HG03565 (cell line): ENCODE data around the gene GTF2A1L.
"Not testable (repeated sequence)": the region's sequence is repeated elsewhere in the genome, so short reads cannot be mapped to it uniquely, and the experiment has no call there.

ENCODE experiments used
- ATAC-seq: cut with Tn5 transposase; IDR thresholded peaks from one replicate; pipeline ENCODE4 v1.9.1; 2021; ENCODE audit warnings: mild to moderate bottlenecking, moderate library complexity; ENCODE audit not compliant: unreplicated experiment

Gene GTF2A1L, protein sequence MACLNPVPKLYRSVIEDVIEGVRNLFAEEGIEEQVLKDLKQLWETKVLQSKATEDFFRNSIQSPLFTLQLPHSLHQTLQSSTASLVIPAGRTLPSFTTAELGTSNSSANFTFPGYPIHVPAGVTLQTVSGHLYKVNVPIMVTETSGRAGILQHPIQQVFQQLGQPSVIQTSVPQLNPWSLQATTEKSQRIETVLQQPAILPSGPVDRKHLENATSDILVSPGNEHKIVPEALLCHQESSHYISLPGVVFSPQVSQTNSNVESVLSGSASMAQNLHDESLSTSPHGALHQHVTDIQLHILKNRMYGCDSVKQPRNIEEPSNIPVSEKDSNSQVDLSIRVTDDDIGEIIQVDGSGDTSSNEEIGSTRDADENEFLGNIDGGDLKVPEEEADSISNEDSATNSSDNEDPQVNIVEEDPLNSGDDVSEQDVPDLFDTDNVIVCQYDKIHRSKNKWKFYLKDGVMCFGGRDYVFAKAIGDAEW

DNA sequence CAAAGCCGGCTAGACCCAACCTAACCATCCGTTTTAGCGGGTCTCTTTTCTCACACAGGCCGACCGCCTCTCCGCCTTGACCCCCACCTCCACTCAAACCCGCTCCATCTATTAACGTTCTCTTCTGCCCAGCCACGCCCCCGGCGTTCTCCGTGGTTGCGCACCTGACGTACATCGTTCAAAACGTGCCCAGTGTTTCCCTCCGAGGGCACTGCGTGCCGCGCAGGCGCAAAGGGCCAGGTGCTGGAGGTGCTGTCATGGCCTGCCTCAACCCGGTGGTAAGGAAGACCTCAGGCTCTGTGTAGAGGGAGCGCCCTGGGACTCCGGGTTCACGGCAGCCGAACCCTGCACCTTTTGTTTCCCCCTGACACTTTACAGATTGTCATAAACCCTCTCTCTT, at the start of gene GTF2A1L:
GTF2A1L (plus strand) TSS at position 239 of the 400 bp plus-strand sequence; CDS start at position 258, 19 bp downstream.
- no peak for ATAC-seq

DNA sequence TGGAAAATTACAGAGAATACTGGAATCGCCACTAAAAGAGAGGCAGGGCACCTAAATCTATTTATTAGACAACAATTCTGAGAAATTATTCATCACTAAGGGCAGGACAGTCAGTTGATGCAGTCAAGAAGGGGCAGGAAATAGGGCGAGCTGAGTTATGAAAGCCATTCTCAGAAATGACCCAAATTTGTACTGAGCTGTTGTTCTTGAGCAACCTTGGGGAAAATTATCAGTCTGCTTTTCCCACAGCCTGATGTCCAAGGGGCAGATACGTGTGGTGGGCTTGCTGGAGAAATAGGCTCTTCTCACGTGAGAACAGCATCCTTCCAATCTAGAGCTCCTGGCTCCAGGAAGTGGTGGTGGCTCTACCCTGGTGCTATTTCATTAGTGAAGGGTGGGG, 49.1 kb upstream of the GTF2A1L start:
- no peak for ATAC-seq

DNA sequence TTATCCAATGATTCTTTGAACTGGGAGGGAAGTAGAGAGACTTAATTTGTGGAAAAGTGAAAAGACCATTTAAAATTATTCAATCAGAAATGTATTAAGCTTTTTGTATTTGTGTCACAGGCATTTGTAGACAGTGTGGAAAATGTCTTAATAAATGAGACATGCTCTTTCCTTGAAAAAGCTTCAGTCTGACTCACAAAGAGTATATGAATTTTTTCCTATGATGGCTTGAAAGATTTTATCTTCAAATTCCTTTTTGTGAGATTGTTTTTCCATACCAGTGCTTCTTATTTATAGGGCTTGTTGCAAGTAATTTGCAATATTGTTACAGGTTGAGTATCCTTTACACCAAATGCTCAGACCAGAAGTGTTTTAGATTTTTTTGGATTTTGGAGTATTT, 48.2 kb upstream of the GTF2A1L start:
- ATAC-seq, result no peak

DNA sequence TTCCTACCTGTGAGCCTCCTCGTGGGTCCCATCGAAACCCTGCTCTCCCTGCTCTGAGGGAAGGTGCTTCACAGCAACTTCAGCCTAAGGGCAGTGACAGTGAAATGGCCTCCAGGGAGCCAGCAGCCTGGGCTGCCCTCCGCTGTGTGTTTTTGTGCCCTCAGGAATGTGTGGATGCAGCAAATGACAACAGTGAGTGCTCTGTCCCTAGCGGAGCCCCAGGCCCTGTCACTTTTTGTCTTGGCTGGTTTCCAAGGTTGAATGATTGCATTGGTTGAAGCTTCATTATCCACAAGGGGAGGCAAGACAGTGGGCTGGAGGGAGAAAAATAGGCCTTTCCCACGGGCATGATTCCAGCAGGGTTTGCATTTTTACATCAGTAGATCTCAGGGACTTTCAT, 44.8 kb upstream of the GTF2A1L start:
- no peak for ATAC-seq

DNA sequence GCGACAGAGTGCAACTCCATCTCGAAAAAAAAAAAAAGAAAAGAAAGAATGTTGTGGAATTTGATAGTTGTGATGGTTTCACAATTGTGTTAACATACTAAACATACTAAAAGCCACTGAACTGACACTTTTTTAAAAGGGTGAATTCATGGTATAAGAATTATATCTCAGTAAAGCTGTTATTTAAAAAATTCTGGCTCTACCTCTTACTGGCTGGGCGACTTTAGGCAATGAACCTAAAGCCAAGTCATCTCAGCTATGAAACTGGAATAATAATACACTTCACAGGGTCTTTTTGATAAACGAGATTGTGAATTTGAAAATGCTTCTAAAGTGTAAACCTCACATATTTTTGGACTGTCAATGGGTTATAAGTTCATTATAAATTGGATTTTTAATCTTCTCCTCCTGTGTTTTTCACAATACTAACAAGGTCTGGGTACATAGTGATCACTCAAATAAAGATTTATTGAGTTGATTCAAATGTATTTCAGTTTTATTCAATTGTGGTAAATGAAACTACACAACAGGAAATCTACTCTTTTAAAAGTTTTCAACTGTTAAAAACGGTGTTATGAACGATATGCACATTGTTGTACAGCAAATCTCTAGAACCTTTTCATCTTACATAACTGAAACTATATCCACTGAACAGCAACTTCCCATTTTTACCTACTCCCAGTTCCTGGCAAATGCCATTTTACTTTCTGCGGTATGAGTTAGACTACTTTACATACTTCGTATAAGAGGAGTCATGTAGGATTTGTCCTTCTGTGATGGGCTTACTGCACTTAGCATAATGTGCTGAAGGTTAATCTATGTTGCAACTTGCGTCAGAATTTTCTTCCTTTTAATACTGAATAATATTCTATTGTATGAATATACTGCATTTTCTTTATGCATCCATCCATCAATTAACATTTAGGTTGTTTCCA, 43.0 kb upstream of the GTF2A1L start:
- ATAC-seq, result no peak

DNA sequence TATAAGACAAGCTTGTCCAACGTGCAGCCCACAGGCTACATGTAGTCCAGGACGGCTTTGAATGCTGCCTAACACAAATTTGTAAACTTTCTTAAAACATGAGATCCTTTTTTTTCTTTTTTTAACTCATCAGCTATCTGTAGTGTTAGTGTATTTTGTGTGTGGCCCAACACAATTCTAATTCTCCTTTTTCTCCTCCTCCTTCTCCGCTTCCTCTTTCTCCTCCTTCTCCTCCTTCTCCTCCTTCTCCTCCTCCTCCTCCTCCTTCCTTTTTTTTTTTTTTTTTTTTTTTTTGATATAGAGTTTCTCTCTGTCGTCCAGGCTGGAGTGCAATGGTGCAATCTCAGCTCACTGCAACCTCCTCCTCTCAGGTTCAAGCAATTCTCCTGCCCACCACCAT, 39.3 kb upstream of the GTF2A1L start:
- no peak for ATAC-seq

DNA sequence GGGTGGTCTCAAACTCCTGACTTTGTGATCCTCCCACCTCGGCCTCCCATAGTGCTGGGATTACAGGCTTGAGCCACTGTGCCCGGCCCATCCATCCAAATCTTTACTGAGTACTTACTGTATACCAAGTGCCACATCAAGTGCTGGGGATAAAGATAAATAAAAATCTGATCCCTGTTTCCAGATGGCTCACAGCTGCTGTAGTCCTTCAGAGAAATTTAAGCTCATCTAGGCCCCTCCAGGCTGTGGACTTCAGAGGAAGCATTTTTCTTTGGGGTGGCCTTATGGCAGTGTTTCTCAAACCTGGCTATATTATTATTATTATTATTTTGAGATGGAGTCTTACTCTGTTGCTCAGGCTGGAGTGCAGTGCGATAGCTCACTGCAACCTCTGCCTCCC, 33.7 kb upstream of the GTF2A1L start:
- no peak for ATAC-seq

DNA sequence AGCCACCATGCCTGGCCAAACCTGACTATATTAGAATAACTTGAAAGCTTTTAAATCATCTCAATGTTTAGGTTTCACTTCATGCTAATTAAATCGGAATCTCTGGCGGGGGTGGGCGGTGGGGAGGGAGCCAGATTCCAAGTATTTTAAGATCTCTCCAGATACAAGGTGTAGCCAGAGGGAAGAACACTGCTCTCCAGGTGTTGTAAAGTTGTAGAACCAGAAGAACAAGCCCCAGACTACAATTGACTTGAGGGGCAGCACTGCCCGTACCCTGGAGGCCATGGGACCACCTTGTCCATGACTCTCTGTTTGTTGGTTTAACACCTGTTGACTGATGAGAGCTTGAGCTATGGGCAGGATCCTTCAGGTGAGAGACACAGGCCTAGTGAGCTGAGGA, 33.1 kb upstream of the GTF2A1L start:
- no peak for ATAC-seq

DNA sequence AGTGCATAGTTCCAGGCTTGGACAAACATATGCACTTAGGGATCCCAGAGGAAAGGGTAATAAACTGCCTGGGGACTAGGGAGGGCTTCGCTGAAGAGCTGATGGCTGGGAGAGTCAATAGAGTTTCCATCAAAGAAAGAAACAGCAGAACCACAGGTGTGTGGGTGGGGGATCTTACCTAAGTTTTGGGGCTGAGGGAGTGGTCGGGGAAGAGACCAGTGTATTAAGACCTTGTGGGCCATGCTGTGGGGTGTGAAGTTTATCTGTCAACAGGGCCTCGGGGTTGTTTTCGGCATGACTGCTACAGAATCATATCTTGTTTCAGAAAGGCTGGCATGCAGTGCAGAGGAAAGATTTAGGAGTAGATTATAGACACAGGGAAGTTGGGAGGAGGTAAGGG, 31.2 kb upstream of the GTF2A1L start:
- ATAC-seq, result no peak

DNA sequence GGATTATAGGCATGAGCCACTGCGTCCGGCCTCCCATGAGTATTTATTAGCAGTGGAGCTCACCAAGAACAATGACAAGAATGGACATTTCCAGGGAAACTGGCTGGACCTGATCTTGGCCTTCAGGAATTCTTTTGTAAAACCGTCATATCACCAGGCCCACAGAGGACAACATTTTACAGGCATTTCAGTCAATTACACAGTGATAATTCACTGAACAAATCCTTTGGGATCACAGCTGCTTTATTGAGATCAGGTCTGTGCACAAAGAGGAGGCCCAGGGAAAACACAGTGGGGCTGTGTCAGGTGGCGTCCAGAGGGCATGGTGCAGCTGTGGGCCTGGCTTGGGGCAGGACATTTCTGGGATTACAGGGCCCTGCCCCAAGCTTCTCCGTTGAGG, 30.1 kb upstream of the GTF2A1L start:
- ATAC-seq, result no peak

DNA sequence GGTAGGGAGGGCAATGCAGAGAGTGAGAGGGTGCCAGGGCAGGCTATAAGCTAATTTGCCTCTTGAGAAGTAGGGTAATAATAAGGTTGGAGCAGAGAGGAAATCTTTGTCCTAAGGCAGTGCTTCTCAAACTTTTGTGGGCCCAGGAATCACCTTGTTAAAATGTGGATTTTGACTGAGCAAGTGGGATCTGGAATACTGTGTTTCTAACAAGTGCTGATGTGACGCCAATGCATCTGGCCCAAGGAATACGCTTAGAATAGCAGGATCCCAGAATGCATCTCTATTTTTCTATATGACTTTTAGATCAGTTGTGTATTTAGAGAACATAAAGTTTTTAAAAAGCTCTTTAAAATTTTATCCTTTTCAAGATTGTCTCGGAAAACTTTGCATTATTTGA, 29.7 kb upstream of the GTF2A1L start:
- no peak for ATAC-seq

DNA sequence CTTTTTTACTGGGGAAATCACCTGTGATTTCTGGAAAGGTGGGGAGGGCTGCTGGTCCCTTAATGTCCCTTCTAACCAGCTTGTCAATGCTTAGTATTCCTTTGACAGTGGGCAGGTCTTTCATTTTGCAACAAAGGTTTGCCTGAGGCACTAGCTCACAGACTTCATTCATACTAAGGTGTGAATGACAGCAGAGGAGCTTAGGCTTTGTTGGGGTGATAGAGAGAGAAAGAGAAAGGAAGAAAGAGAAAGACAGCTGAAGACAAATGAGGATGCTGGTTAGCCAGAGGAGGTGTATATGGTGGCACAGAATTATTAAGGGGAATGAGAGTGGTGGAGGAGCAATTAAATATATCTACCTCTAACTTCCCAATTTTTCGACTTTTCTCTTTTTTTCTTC, 28.9 kb upstream of the GTF2A1L start:
- ATAC-seq, result no peak

DNA sequence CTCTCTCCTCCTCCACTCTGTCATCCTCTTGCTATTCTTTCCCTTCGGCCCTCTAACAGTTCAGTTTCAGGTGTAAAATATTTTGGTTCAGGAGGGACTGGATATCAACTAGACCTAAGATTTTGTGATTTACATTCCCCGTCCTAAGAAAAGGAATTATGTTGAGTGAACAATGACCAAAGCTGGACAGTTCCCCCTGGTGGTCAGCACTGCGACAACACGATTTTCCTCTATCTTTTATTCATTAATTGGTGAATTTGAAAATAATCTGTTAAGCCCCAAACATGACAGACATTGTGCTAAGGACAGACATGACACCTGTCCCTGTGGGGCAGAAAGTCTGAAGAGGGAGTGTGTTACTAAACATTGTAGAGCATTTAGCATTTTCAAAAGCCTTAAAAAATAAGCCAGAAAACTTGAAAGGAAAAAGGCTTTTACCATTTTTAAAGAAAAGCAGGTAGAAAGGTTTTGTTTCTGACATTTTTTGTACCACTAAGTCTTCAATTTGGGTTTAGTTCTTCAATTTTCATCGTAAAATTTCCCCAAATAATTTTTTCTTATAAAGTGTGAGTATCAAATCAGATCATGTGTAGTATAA, 28.4 kb upstream of the GTF2A1L start:
- ATAC-seq, result no peak

DNA sequence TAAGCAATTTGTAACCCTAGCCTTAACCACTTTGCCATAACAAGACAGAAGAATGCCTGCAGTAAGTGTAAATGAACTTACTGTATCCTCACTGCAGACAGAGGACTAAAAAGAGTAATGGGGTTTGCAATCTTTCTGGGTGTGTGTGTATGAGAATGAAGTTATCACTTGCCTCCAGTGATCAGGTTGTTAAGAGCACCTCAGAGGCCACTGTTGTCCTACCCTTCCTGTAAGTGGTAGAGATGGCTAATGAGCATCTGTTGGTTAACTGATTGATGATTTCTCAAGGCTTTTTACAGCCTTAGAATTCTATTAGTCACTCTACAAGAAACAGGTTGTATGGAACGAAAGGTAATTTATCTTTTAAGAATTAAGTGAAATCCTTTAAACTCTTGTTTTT, 27.6 kb upstream of the GTF2A1L start:
- no peak for ATAC-seq

DNA sequence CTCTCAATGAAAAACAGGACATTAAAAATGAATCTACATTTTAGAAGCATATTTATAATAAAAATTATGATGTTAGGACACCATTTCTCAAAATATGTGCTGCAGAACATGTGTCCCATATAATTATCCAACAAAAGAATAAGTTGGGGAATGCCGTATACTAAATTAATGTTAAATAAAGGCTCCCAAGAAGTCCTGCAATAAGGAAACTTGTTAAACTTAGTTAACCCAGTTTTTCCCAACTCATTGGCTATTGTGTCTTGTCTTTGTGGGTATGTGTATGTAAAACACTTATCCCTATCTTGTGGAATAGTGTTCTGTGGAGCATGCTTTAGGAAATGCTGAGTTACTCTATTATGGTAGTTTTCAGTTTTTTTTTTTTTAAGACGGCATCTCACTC, 25.6 kb upstream of the GTF2A1L start:
- no peak for ATAC-seq

DNA sequence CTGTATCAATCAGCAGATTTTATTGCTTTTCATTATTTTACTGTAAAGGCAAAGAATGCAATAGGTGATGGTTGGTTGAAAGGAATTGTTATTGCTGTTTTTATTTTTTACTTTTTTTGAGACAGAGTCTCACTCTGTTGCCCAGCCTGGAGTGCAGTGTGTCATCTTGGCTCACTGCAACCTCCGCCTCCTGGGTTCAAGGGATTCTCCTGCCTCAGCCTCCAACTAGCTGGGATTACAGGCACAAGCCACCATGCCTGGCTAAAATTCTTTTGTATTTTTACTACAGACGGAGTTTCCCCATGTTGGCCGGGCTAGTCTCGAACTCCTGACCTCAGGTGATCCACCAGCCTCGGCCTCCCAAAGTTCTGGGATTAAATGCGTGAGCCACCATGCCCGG, 20.9 kb upstream of the GTF2A1L start:
- not testable (repeated sequence) for ATAC-seq

DNA sequence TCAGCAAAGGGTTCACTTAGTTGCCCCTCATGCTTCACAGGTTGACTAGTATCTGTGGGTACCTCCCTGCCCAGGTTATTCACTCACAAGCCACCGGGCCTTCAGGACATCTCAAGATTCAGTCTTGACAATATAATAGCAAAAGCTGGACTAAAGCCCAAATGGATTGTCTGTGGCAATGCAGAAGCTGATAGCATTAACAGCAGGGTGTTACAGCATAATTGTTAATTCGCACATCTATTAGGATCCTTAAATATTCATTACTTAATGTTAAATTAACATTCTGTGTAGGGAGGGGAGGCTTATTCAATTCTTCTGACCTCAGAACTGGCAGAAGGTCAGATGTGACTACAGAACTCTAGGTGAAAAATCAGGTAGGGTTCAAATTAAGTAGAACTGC, 20.2 kb upstream of the GTF2A1L start:
- no peak for ATAC-seq

DNA sequence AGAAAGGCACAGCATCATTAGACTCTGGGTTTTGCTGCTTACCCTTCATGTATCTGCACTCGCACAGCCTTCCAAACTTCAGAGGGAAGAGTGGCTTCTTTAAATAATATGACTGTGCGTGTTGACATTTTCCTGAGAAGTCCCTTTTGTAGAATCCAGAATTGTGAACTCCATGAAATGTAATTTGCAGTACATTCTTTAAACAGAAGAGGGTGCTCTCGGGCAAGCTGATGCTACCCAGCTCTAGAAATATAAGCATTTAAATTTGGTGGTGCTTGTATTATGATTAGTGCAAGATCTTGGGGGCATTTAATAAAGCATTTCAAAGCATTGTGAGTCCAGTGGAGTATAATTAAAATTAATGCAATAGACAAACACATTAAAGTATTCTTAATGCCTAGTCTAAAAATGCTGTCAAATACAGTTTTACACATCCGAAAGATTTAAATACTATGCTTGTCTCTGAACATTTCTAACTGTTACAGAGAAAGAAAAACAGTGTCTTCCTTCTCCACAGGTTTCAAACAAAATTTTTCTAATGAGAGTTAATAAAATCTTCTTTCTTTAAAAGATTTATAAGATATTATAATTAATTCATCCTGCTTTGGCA, 17.3 kb upstream of the GTF2A1L start:
- ATAC-seq, result peak; percentile 53

DNA sequence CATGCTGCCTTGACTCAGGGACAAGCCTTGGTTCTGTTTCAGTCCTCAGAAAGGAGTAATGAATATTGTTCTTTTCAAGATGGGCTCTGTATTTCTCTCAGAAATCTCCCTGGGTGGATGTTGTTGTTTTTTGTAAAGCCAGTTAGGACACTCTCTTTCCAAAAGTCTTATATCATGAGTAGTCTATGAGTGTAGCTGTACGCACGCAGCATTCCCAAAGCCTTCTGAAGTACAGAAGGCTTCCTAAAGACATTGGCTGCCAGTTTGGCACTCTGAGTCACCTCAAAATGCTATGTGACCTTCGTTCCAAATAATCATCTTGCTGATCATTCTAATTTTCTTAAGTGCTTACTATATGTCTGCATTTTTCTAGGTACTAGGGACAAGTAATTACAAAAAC, 16.7 kb upstream of the GTF2A1L start:
- no peak for ATAC-seq

DNA sequence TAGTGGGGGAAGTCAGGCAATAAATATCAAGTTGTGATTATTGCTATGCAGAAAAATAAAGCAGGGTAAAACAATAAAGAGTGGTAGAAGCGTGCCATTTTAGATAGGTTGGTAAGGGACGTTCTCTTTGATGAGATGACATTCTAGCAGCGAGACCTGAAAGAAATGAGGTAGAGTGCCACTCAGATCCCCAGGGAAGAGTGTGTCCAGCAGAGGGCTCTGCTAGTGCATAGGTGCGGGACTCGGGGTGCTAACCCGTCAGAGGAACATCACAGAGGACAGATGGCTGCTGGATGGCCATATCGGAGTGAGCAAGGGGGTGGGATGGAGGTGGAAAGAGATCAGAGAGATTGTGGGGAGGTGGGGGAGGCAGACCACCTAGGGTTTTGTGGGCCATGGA, 16.3 kb upstream of the GTF2A1L start:
- no peak for ATAC-seq
